ENCODE results near the gene GRIK4. TPM values are rescaled to one million over a fixed set of nuclear protein-coding genes. Genes with fewer than 3 reads are reported as not detected.

Gene GRIK4
- total and polyA plus RNA-seq, 7 donors: 0.04 to 0.11 (median 0.04) TPM; not detected in 4

DNA sequence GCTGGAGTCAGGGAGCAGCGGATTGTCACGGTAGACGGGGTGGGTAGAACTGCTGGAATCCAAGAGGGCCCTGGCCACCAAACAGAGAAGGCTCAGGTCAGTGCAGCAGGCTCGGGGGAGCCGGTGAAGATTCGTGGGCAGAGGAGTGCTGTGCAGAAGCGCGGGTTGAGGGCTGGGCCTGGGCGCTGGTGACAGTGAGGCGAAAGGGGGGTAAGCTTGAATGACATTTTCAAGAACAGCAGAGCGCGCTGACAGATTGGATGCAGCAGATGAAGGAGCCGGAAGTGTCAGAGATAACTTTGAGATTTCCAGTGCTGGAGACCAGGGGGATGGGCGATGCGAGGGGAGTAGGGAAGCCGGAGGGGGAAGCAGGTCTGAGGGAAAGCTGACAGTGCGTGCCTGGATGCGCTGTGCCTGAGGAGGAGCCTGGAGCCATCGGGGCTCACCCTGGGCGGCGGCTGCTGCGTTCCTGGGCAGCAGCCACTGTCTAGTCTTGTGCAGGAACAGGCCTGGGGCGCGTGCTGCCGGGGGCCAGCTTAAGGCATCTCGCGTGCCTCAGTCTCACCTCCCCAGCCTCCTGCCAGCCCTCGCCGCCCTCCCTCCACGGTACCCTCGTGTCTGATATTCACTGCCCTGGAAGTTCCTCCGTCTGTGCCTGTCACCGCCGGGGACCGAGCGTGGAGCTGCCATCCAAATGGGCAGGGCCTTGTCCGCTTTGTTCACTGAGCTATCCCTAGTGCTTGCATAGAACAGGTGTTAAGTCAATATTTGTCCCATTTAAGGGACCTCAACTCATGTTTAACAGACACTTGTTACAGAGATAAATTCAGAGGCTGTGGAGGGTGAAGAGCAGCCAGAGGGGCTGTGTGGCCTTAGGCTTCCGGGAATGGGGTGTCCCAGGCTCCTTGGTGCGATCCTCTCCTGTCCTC, 5.2 kb downstream of the GRIK4 start:
- intact Hi-C loops (cut with DNase I): loop anchor here in 1 of 2 donors (10.0 kb wide), 1 partner anchor 1078 kb away; no protein-coding TSS in a partner anchor
- Histone ChIP-seq H3K4me1 (no peaks in the 10 kb centered on the region), H3K36me3 (ENCODE audit: insufficient read depth in 1 of 2, low read depth in 1 of 2) (no peaks in the 10 kb centered on the region), H3K4me3 (no peak overlapping the region), H3K9me3 (no peaks in the 10 kb centered on the region), H3K27ac (no peak overlapping the region), H3K27me3 (ENCODE audit: insufficient read depth in 3 of 3, low read length in 2 of 3) (peaks cover 0 to 46% (median 9%) of the 10 kb centered on the region in 3 donors)
- DNase-seq: peak in 1 of 2 donors; percentile 45
- no peak for ATAC-seq
- TF ChIP-seq CTCF (IDR thresholded peaks at IDR 0.05): no peak
- 46 to 56% (median 47%) methylated on average over 39 of the region's 39 CpGs for WGBS, 3 donors

DNA sequence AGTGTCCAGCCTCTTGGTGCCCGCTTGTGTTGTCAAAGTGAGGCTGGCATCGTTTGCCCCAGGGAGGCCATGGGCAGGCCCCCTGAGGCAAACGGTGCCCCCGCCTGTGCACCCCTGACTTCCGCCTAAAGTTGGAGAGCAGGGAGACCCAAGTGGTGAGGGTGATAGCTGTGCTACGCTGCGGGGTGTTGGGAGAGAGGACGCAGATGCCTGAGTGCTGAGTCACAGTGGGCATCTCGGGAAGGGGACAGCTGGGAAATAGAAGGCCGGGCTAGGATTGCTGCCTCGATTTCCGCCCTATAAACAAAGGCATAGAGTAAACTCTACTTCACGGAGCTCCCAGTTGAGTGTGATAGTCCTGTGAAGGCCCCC, 5.8 kb downstream of the GRIK4 start:
- no peak overlapping the region for H3K27ac ChIP-seq
- H3K4me1 ChIP-seq: no peaks in the 10 kb centered on the region
- intact Hi-C loops (cut with DNase I): loop anchor here in 1 of 2 donors (10.0 kb wide), 1 partner anchor 1077 kb away; no protein-coding TSS in a partner anchor
- H3K36me3 ChIP-seq (ENCODE audit: insufficient read depth in 1 of 2, low read depth in 1 of 2): no peaks in the 10 kb centered on the region
- no peak for ATAC-seq
- H3K9me3 ChIP-seq: no peaks in the 10 kb centered on the region
- TF ChIP-seq CTCF (IDR thresholded peaks at IDR 0.05): no peak
- 33 to 55% (median 46%) methylated on average over 13 of the region's 13 CpGs for whole genome bisulfite sequencing, 3 donors
- DNase-seq: no peak
- peaks cover 0 to 47% (median 9%) of the 10 kb centered on the region in 3 donors for H3K27me3 ChIP-seq (ENCODE audit: insufficient read depth in 3 of 3, low read length in 2 of 3)
- H3K4me3 ChIP-seq: no peak overlapping the region

DNA sequence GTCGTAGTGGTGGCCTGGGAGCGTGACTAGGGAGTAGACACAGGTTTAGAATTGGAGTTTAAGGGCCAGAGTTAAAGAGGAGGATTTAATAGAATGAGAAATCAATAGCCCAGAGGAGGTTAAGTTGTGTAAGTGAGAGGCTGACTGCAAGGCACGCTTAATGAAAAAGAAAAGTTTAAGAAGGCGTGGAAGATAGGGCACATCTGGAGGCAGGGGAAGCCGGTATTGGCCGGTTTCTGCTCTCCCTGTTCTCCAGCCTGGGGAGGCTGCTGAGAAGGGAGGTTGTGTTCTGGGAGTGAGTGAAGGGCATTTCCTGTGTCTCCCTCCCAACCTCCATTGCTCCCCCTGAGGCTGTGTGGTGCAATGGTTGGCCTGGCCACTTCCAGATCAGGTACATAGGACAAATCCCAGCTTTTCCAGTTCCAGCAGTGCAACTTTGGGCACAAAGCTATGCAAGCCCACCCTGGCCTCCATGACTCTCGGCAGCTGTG, 6.3 kb downstream of the GRIK4 start:
- Histone ChIP-seq H3K4me3 (no peak overlapping the region), H3K4me1 (no peaks in the 10 kb centered on the region), H3K9me3 (no peaks in the 10 kb centered on the region), H3K27me3 (ENCODE audit: insufficient read depth in 3 of 3, low read length in 2 of 3) (peaks cover 0 to 48% (median 9%) of the 10 kb centered on the region in 3 donors), H3K27ac (no peak overlapping the region), H3K36me3 (ENCODE audit: insufficient read depth in 1 of 2, low read depth in 1 of 2) (no peaks in the 10 kb centered on the region)
- intact Hi-C loops (cut with DNase I): loop anchor here in 1 of 2 donors (10.0 kb wide), 1 partner anchor 1077 kb away; no protein-coding TSS in a partner anchor
- no peak for ATAC-seq
- 65 to 80% (median 75%) methylated on average over 7 of the region's 7 CpGs for WGBS, 3 donors
- no peak for TF ChIP-seq CTCF (IDR thresholded peaks at IDR 0.05)
- DNase-seq: no peak

- no peaks in the 10 kb centered on the region for H3K4me1 ChIP-seq
- no peaks in the 10 kb centered on the region for H3K36me3 ChIP-seq (ENCODE audit: insufficient read depth in 1 of 2, low read depth in 1 of 2)
- intact Hi-C loops (cut with DNase I): loop anchor here in 1 of 2 donors (10.0 kb wide), 1 partner anchor 1076 kb away; no protein-coding TSS in a partner anchor
- 94 to 95% (median 95%) methylated on average over 7 of the region's 7 CpGs for WGBS, 3 donors
- H3K27me3 ChIP-seq (ENCODE audit: insufficient read depth in 3 of 3, low read length in 2 of 3): peaks cover 0 to 44% (median 9%) of the 10 kb centered on the region in 3 donors
- no peak overlapping the region for H3K4me3 ChIP-seq
- H3K27ac ChIP-seq: no peak overlapping the region
- no peak for TF ChIP-seq CTCF (IDR thresholded peaks at IDR 0.05)
- DNase-seq (no peak), ATAC-seq (no peak)
- no peaks in the 10 kb centered on the region for H3K9me3 ChIP-seq
Measured at GRCh38 chr11:120518356-120518755, 6.8 kb downstream of the GRIK4 start.
